HG03095 (cell line): Measurements from ENCODE around the gene DDX54.

Source experiments
- ATAC-seq: cut with Tn5 transposase; IDR thresholded peaks from one replicate; pipeline ENCODE4 v1.9.1; 2021; ENCODE audit warnings: moderate library complexity; ENCODE audit not compliant: unreplicated experiment

Gene DDX54

GRCh38 chr12:113191227-113191626 is 5.9 kb upstream of the DDX54 start:
- ATAC-seq = no peak

DNA sequence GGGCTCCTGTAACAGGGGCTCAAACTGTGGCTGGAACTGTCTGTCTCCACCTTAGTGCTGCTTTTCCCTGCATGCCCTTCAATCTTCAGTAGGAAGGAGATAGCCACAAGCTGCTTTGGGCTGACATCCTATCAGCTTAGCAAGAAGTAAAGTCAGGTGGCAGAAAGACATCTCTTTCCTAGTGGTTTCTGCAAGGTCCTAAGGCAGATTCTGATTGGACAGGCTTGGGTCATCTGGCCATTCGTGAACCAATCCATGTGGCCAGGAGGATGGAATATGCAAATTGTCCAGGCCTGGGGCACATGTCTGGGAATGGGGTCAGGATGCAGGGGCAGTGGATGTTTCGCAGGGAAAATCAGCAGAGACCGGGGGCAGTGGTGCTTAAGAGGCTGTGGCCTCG is 5.5 kb upstream of the DDX54 start:
- ATAC-seq = no peak

- no peak for ATAC-seq
These were observed 4.1 kb upstream of the DDX54 start for GRCh38 chr12:113189361-113189760.

DNA sequence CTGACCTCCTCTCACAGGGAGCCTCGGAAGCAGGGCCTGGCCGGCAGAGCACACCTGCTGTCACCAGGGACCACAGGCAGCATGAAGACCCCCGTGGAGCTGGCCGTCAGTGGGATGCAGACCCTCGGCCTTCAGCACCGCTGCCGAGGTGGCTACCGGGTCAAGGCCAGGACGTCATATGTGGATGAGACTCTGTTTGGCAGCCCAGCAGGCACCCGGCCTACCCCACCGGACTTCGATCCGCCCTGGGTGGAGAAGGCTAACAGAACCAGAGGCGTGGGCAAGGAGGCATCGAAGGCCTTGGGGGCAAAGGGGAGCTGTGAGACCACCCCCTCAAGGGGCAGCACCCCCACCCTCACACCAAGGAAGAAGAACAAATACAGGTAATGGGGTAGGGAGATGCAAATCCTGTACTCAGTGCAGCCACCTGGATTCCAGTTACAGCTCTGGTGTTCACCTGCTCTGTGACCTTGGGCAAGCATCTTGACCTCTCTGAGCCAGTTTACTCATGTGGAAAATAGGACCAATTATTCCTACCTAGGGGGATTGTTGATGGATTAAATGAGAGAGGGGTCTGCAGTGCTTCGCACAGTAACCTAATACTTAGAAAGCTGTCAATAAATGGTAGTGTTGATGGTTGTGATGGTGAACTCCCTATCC is 1.5 kb upstream of the DDX54 start:
- ATAC-seq = no peak

GRCh38 chr12:113186033-113186365 is 721 bp upstream of the DDX54 start:
- ATAC-seq = no peak

DNA sequence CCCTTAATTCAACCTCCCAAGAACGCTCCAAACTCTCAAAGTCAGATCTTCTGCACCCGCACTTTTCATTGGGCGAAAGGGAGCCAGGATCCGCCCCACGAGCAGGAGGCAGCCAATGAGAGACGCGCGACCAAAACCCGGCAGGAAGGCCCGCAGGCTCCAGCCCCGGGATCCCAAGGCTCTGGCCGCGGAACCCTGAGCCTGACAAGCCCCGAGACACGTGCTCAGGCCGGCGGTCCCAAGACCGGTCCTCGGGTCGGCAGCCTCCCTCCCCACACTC is 438 bp downstream of the DDX54 start:
- peak; percentile 79 for ATAC-seq

DNA sequence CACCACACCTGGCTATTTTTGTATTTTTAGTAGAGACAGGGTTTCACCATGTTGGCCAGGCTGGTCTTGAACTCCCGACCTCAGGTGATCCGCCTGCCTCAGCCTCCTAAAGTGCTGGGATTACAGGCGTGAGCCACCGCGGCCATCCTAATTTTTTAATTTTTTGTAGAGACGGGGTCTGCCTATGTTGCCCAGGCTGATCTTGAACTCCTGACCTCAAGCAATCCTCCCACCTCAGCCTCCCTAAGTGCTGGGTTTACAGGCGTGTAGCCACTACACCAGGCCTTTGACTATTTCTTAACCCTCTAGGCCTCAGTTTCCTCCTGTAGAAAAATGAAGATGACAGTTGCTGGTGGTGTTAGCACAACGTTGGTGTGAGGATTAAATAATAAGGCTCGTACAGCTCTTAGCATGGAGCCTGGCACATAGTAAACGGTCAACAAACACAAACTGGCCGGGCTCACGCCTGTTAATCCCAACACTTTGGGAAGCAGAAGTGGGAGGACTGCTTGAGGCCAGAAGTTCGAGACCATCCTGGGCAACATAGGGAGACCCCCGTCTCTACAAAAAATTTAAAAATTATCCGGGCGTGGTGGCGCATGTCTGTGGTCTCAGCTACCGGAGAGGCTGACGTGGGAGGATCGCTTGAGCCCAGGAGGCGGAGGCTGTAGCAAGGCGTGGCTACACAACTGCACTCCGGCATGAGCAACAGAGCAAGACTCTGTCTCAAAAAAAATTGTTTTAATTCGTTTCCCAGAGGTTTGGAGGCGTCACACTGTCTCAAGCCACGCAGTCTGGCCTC is 979 bp downstream of the DDX54 start:
- ATAC-seq = peak; percentile 57

DNA sequence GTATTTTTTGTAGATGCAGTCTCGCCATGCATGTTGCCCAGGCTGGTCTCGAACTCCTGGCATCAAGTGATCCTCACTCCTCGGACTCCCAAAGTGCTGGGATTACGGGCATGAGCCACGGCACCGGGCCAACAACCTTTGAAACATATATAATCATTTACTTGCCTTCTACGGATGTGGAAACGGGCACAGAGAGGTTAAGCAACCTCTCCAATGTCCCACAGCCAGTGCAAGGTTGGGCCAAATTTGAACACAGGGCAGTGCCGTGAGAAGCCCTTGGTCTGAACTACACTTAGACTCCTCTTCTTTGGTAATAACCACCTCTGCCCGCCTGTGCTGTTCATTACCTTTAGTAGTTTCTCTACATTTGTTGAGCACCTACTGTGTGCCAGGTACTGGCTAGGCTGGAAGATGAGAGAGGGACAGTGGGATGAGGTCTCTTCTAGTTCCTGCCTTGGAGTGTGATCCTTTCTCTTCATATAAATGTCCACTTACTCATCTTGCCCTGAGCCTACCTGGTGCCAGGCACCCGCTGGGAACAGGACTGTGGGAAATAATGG is 2.2 kb downstream of the DDX54 start:
- no peak for ATAC-seq

GRCh38 chr12:113181975-113182374 is 3.3 kb downstream of the DDX54 start:
- ATAC-seq = no peak

- ATAC-seq = no peak
These were observed 4.9 kb downstream of the DDX54 start for GRCh38 chr12:113180333-113180732.

DNA sequence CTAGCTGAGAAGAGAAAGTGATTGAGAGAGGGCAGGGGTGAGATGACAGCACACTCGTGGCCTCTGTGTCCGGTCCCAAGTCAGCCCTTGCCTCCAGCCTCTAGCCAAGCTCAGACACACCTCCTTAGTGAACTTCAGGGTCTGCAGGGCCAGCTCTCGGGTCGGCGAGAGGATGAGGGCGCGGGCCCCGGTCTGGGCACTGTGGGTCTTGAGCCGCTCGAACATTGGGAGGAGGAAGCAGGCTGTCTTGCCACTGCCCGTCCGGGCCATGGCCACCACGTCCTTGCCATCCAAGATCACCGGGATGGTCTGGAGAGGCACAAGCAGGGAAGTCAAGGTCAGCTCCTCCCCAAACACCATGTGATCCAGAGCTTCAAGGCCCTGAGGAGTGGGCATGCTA is 6.3 kb downstream of the DDX54 start:
- ATAC-seq = no peak

- ATAC-seq = no peak
These were observed 10.6 kb downstream of the DDX54 start for GRCh38 chr12:113174461-113175384.

GRCh38 chr12:113173081-113173698 is 12.1 kb downstream of the DDX54 start:
- ATAC-seq = peak; percentile 73

DNA sequence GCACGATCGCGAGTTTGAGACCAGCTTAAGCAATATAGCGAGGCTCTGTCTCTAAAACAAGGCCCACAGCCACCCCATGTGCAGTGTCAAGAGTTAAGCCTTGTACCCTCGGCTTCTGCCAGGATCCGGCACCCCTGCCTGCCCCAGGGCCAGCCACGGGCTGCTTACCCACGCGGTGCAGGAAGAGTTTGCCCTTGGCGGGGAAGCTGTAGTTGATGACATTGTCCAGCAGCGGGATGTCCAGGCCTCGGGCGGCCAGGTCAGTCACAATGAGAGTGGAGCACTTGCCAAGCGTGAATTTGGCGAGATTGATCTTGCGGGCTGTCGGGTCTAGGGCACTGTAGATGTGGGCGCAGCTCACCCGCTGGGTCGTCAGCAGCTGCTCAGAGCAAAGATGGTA is 13.1 kb downstream of the DDX54 start:
- ATAC-seq = no peak

GRCh38 chr12:113171543-113171942 is 13.7 kb downstream of the DDX54 start:
- no peak for ATAC-seq

- ATAC-seq = no peak
These were observed 14.4 kb downstream of the DDX54 start for GRCh38 chr12:113170926-113171325.

DNA sequence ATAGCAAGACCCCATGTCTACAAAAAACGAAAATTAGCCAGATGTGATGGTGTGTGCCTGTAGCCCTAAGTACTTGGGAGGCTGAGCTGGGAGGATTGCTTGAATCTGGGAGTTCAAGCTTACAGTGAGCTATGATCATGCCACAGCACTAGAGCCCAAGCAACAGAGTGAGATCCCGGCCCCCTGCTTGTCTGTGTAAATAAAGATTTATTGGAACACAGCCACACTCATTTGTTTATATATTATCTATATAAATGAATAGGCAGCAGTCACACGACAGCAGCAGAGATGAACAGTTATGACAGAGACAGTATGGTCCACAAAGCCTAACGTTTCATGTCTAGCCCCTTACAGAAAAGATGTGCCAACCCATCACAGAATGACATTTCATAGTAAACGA is 14.8 kb downstream of the DDX54 start:
- ATAC-seq = no peak

GRCh38 chr12:113169697-113170096 is 15.6 kb downstream of the DDX54 start:
- no peak for ATAC-seq

DNA sequence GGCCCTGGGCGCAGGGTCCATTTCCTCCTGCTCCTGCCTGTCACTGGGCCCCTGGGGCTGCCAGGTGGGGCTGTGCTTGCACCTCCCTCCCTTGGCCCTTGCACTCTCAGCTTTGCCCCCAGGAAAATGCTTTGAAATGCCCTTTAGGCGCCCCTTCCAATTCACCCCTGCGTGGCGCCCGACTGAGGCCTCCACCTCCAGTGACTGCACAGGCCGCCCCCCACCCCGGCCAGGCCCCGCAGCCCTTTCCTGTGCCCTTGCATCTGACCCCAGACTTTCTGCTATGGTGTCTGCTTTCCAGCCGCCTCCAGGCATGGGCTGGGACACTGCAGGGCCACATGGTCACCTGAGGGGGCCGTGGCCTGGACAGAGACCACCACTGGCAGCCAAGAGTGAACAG is 17.4 kb downstream of the DDX54 start:
- no peak for ATAC-seq

DNA sequence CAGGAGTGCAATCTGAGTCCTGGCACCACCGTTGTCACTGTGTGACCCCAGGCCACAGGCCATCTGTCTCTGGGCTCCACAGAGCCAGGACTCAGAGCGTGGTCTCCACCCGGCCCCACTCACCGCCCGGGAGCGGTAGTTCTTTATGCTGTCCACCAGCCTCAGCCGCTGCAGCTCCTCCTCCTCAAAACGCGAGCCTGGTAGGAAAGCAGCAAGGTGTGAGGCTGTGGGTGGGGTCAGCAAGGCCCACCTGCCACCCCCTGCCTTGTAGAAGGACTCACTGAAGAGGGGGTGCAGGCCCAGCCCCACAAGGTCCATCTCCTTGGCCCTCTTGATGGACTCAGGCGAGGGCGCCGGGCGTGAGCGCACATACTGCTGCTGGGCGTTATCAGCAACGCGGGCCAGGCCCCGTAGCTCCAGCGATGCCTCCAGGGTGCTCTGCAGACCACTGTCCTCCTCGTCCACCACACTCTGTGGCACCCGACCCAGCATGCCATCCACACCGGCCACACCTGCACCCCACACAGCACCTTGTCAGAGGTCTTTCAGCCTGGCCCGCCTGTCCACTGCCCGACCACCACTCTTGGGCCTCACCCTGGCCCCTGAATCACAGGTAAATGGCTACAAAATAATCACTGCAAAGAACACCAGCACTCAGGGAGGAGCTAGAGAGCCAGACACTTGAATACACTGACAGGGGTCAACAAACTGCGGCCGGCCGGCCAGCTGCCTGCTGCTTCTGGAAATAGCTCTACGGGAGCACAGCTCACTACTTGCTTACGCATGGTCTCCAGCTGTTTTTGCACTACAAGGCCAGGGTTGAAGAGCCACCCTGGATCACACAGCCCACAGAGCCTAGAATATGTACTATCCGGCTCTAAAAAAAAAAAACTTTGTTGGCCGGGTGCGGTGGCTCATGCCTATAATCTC is 19.5 kb downstream of the DDX54 start:
- no peak for ATAC-seq
